Measurements from ENCODE around the gene MYB. TPM values are rescaled to one million over a fixed set of nuclear protein-coding genes. Genes with fewer than 3 reads are reported as not detected.

Gene MYB
- total and polyA plus RNA-seq, 2 of the 13 experiments (the other 11 are each of a cell fraction or from before 2014, with no cell fraction given), result 0.04 to 0.20 TPM

GRCh38 chr6:135183002-135183531 is 2.0 kb downstream of the MYB start (continued):
- TF ChIP-seq ZBTB46 (CRISPR knock-in tag; IDR thresholded peaks at IDR 0.05; ENCODE audit: borderline replicate concordance) (0 out of 2 replicates have a peak, but pooled peaks have one; percentile 9), ARID2 (CRISPR knock-in tag; IDR thresholded peaks at IDR 0.05; ENCODE audit: borderline replicate concordance) (no peak), EZH2 (conservative IDR thresholded peaks at IDR 0.05; ENCODE audit: low read depth, low read length) (peak; percentile 87), SMAD9 (CRISPR knock-in tag; IDR thresholded peaks at IDR 0.05) (no peak), PCBP1 (IDR thresholded peaks at IDR 0.05; ENCODE audit: borderline replicate concordance, low read depth, low read length) (no peak), HOXD1 (CRISPR knock-in tag; IDR thresholded peaks at IDR 0.05) (0 out of 2 replicates have a peak, but pooled peaks have one; percentile 22), ZFP91 (CRISPR knock-in tag; IDR thresholded peaks at IDR 0.05; ENCODE audit: borderline replicate concordance) (no peak), MAFK (conservative IDR thresholded peaks at IDR 0.05 in 1 of 2, IDR thresholded peaks at IDR 0.05 in 1 of 2; ENCODE audit: low read length in 2 of 2) (peak; percentile 41 to 51; a peak in 2 of 4 replicates)
- TF ChIP-seq, protein P1, sequence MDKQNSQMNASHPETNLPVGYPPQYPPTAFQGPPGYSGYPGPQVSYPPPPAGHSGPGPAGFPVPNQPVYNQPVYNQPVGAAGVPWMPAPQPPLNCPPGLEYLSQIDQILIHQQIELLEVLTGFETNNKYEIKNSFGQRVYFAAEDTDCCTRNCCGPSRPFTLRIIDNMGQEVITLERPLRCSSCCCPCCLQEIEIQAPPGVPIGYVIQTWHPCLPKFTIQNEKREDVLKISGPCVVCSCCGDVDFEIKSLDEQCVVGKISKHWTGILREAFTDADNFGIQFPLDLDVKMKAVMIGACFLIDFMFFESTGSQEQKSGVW (CRISPR knock-in tag; IDR thresholded peaks at IDR 0.05; ENCODE audit: borderline replicate concordance), result no peak
